Suppressor macrophage treated with lipopolysaccharide for 1 hour (primary cell): ENCODE results near the gene PTGER3.
A peak's percentile ranks its signal among the peaks of the same experiment; 100 is the strongest.

Experiments used
- DNase-seq, 3 donors: peaks; one replicate each; pipeline ENCODE4 v3.0.0-alpha.2; 2020 to 2022

Gene PTGER3

DNA sequence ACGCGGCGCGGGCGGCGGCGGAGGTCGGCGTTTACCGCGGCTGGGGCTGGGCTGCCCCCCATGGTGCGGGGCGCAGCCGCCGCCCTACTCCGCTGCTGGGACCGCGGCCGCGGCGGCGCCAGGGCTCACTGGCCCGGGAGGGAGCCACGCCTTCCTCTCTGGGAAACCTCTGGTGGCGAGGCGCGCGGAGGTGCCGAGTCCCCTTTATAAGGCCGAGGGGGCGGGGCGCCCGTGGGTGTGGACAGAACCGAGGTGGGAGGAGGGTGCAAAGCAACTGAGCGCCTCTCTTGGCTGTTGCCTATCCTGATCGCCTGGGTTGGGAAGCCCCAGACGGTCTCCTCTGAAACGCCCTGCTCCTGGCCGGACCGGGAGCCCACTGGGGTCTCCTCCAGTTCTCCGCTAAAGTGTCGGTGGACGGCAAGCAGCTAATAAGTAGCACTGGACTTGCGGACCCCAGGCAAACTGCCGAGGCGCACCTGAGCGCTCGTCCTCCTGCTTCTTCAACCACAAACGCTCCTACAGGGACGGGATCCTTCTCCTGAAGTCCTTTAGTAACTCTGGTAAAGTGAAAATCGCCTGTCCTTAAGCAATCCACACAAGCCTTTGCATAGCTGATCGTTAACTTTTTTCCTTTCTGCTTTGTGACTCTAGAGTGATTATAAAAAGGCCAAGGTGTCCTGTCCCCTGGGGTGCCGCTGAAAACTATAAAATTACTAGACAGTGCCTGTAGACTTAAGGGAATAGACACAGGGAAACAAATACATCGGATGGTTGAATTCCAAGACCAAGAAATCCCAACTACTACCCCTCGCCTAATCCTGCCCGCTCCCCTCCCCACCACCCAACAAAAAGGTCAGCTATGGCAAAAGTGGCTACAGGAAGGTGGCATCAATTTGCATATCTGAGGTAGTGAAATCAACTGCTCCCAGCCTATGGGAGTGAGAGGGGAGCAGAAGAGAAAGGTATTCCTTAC, at the start of gene PTGER3:
PTGER3 (minus strand) TSS at position 182 of the 973 bp plus-strand sequence. CDS start 239 bp downstream, outside the sequence.
- peak; percentile 52 to 82 (median 59) for DNase-seq

DNA sequence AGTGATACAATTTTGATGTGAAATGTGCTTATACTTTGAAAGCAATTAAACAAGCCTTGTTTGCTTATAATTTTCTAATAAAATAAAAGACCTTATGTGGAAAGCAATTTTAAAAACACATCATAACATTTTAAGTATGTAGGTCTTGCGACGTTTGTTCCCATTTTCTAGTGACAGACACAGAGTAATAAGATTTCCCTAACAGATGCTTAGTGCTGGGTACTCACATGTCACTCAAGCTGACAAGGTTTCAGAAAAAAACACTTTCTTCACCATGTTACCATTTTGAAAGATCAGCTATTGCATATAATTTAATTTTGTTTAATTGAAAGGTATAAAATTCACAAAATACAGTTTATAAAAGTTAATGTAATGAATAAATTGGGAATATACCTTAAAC, 47.3 kb upstream of the PTGER3 start:
- no peak for DNase-seq

DNA sequence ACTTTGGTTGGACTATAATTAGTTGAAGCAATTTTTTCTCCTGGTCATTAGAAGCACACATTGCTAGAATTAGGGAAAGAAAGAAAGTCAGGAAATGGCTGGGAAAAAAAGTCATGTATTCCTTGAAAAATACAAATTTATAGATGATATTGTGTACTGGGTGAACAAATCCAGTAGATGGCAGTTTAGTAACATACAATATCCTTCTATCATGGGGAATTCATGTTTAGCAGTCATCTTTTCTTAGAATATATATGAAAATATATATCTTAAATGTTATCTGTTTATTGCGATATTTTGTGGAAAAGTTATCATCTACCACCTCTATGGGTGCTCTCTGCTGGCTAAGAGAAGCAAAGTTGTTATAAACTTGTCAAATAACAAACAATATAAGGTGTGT, 46.3 kb upstream of the PTGER3 start:
- peak in 2 of 3 donors; percentile 25 to 29 for DNase-seq

GRCh38 chr1:71089536-71090270, 42.1 kb upstream of the PTGER3 start:
- no peak for DNase-seq

- DNase-seq: no peak
Observed at GRCh38 chr1:71088645-71089287, 41.1 kb upstream of the PTGER3 start.

DNA sequence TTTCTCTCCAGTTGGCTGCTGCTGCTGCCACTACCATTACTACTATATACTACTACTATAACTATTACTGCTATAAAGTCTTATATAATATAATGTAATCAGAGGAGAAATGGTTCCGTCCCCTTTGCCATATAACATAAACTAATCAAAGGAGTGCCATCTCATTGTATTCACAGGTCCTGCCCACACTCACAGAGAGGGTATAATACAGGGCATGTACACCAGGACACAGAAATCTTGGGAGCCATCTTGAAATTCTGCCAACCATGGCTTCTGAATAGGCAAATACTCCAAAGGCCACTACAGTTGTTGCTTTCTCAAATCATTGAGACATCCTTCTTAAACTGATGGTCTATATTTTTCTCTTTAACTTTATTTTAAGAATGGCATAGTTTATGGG, 40.1 kb upstream of the PTGER3 start:
- DNase-seq: no peak

DNA sequence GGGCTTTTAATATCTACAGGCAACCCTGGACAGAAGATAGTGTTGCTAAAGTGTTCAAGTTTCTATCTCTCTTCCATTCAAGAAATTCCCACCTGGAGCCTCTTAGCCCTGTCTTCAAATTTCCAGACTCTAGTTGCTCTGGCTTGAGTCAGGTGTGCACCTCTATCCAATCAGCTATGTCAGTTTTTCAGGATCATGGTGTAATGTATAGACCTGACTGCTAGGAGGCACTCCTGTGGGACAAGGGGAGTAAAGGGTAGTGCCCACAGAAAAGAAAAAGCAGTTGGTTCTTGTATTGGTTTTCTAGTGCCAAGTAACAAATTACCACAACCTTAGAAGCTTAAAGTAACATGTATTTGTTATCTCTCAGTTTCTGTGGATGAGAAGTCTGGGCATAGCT, 39.4 kb upstream of the PTGER3 start:
- no peak for DNase-seq

GRCh38 chr1:71086331-71086730, 38.7 kb upstream of the PTGER3 start:
- no peak for DNase-seq

GRCh38 chr1:71083271-71083670, 35.7 kb upstream of the PTGER3 start:
- DNase-seq: peak in 1 of 3 donors; percentile 4

DNA sequence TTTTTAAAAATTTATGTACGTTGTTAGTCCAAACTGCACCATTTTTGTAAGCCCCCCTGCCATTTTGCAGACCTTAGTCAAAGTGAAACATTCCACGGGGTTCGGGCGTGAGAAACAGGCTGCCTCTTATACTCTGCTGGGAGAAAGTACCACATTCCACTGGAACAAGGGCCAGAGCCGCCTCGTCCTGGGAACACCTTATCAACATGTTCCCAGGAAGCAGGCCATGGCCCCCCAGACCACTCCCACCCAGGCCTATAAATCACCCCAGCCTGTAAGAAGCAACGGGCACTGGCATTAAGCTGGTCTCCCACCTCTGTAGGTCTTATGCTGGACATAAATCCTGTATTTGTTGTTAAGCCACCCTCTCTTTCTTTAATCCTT, 34.1 kb upstream of the PTGER3 start:
- no peak for DNase-seq

- DNase-seq: peak; percentile 94 to 96 (median 94)
Observed at GRCh38 chr1:71080739-71081696, 33.4 kb upstream of the PTGER3 start, which contains the start of gene ZRANB2. Gene ZRANB2, minus strand, starts transcription at chr1:71081035. Its CDS starts 40 bp downstream, at chr1:71080995.

DNA sequence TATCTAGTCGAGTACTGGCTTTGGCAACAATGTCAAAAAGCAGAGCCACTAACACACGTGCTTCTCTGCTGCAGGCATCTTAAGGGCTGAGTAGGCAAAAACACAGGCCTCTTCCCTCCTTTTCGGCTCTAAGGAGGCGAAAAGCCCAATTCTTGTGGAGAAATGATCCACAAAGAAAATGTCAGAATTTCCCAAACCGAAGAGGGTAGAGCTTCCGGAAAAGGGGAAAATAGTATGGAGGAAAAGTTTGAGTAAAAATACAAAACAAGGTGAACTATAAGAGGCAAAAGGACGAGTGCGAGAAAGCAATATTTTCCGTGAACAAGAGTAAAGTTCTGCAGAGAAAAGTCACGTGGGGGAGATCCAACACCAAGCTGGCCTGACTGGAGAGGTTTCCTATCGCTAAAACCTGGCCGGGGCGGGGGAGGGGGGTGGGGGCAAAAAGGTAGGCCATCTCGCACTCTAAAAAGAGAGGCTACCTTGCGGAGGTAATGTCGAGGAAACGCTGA, 32.7 kb upstream of the PTGER3 start:
- DNase-seq: peak; percentile 11 to 25 (median 24)

- no peak for DNase-seq
Observed at GRCh38 chr1:71074681-71075080, 27.1 kb upstream of the PTGER3 start.

DNA sequence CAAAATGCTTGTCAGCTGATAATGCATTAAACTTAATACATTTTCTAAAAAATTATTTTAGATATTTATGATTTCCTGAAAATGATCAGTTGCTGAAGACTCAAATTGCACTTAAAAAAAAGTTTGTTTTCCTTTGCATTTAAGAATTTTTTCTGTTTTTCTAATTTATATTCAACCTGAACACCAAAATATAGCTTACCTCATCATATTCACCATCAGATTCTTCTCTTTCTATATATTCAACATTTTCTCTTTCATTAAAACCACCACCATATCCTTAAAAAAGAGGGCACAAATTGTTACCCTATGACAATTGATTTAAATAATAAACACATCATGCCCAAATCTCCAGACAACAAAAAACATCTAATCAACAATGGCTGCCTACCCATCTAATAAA, 24.7 kb upstream of the PTGER3 start:
- DNase-seq: no peak

DNA sequence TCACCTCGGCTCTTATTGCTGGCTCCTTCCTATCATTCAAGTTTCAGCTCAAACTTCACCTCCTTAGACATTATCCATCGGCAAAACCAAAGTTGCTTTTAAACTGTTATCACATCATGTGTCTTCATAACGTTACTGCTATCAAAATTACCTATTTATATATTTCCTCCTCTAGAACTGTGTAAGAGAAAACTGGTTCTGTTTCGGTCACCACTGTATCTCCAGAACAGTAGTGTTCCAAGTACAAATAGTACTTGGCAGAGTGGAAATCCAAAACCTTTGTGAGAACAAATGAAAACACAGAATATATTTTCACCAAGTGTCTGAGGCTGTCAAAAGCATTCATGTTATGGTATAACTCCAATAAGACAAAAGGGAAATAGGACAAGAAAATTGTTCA, 24.1 kb upstream of the PTGER3 start:
- DNase-seq: no peak

- DNase-seq: no peak
Observed at GRCh38 chr1:71068325-71069240, 21.0 kb upstream of the PTGER3 start.

DNA sequence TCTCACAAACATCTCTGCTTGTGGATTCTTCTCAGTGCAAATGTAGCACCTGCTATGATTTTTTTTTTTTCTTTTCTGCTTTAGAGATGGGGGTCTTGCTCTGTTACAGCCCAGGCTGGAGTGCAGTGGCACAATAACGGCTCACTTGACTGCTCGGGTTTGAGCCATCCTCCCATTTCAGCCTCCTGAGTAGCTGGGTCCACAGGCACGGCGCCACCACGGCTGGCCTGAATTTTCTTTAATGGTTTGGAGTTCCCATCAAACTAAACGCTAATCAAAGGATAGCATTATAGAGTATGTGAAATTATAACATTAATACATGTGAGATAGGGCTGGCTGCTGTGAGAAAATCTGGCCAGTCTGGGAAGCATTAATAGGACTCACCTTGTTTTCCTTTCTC, 7.2 kb upstream of the PTGER3 start:
- no peak for DNase-seq

DNA sequence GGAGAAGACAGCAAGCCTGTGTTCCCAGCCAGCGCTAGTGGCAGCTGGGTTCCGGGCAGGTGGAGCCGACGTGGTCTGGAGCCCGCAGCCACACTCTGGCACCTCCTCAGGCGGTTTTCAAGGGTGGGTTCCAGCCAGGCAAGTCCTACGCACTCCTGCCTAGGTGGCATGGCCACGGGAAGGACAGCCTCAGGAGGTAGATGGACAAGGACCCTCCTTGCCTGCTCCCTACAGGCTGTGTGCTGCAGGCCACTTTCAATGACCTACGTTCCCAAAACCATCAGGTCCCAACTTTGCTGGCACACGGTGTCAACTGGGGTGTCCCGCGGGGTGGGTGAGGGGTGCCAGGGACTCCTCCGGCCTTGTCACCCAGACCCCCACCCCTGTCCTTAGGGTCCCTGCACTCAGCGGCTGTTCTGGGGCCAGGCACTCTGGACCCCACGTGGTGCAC, 6.7 kb upstream of the PTGER3 start:
- DNase-seq: no peak

DNA sequence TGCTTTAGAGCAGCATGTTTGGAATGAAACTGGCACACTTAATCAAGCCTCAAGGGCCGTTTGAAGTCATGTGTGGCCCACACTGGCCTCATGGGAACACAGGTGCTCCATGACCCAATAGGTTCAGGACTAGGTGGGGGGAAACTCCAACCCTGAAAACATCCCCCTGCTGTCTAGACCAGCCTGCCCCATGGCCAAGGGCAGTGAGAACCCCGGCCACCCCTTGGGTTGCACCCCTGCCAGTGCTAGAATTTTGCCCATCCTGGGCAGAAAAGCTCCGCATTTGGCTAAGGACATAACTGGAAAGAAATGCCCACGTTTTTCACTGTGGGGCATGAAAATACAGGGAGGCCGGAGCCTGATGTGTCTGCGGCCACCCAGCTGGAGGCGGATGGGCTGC, 6.1 kb upstream of the PTGER3 start:
- no peak for DNase-seq

DNA sequence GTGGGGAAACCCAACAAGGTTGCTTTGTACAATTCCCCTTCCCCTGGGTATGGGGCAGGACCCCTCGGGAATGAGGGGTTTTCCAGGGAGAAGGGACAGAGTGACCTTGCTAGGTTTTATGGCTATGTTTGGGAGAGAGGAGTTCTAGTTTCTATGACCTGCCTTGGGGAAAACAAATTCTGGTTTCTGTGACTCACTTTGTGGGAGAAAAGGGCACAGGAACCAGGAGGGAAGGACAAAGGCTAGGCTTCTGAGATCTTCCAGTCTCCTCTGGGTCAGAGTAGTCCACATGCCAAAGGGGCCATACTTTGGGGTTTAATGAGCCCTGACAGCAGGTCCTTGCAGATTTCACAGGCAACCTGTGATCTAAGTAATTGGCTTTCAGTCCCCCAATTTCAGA, 5.5 kb upstream of the PTGER3 start:
- no peak for DNase-seq
